HEK293 (cell line): ENCODE results near the gene PARD3B.

ENCODE experiments used
- CTCF ChIA-PET: fragments of 350-600 bp; formaldehyde crosslinking; extraction: SDS; loops from one replicate; lab custom pipeline; 2021; ENCODE audit warnings: antibody characterized with exemption; lab: Yijun Ruan, JAX
- POLR2A ChIA-PET: fragments of 300-600 bp; formaldehyde crosslinking; extraction: SDS; loops from one replicate; lab custom pipeline; 2020; ENCODE audit warnings: antibody characterized with exemption, inconsistent platforms; lab: Yijun Ruan, JAX
- H3K27ac ChIP-seq: fragments of 200-500 bp; sonication (Bioruptor generic); 2 replicates; pipeline ENCODE4 v1.5.1; 2014; ENCODE audit warnings: low read depth, low read length, control low read depth, inconsistent platforms; ENCODE audit errors: extremely low read depth
- H3K36me3 ChIP-seq, 2 experiments: fragments of 200-500 bp in 1 of 2; sonication (Bioruptor generic) in 1 of 2; 1 replicate in 1 of 2; 2 replicates in 1 of 2; pipeline ENCODE4 v1.5.1; 2014 to 2017; ENCODE audit warnings: inconsistent platforms in 2 of 2, low read length in 2 of 2; ENCODE audit not compliant: control insufficient read depth in 2 of 2, insufficient read depth in 1 of 2
- H3K4me1 ChIP-seq: fragments of 200-500 bp; sonication (Bioruptor generic); 2 replicates; pipeline ENCODE4 v1.5.1; 2014; ENCODE audit warnings: mild to moderate bottlenecking, low read length, inconsistent platforms; ENCODE audit not compliant: control insufficient read depth, insufficient read depth
- H3K4me3 ChIP-seq: 2 replicates; pipeline ENCODE4 v1.5.1; 2011; ENCODE audit warnings: low read depth, mild to moderate bottlenecking, control low read depth, low read length, moderate library complexity
- H3K9me3 ChIP-seq: fragments of 200-500 bp; sonication (Bioruptor generic); 2 replicates; pipeline ENCODE4 v1.5.1; 2014; ENCODE audit warnings: low read depth, low read length, inconsistent platforms; ENCODE audit not compliant: control insufficient read depth, insufficient read depth
- MEIS1 ChIP-seq: sonication (generic); formaldehyde crosslinking; IDR thresholded peaks from 2 replicates; pipeline ENCODE4 v1.8.1; 2022; ENCODE audit warnings: missing genetic modification reagents, mild to moderate bottlenecking, borderline replicate concordance
- PATZ1 ChIP-seq: fragments of 450-650 bp; formaldehyde crosslinking; IDR thresholded peaks from 2 replicates; pipeline ENCODE4 v1.5.1; 2016; ENCODE audit warnings: missing biosample characterization, missing genetic modification characterization
- YY1 ChIP-seq: fragments of 450-650 bp; formaldehyde crosslinking; IDR thresholded peaks from 2 replicates; pipeline ENCODE4 v1.5.1; 2018; ENCODE audit warnings: missing biosample characterization, missing genetic modification characterization
- ZBTB10 ChIP-seq: fragments of 450-650 bp; formaldehyde crosslinking; IDR thresholded peaks from 2 replicates; pipeline ENCODE4 v1.5.1; 2016; ENCODE audit warnings: missing biosample characterization, missing genetic modification characterization
- ZNF174 ChIP-seq: fragments of 450-650 bp; formaldehyde crosslinking; IDR thresholded peaks from 2 replicates; pipeline ENCODE4 v1.5.0; 2017; ENCODE audit warnings: missing biosample characterization, mild to moderate bottlenecking, missing genetic modification characterization
- ZNF2 ChIP-seq: fragments of 450-650 bp; formaldehyde crosslinking; IDR thresholded peaks from 2 replicates; pipeline ENCODE4 v1.5.1; 2016; ENCODE audit warnings: missing biosample characterization, missing genetic modification characterization
- ZNF292 ChIP-seq: fragments of 450-650 bp; formaldehyde crosslinking; IDR thresholded peaks from 2 replicates; pipeline ENCODE4 v1.5.1; 2016; ENCODE audit warnings: low read depth, missing biosample characterization, missing genetic modification characterization, borderline replicate concordance
- ZNF354C ChIP-seq: fragments of 450-650 bp; formaldehyde crosslinking; IDR thresholded peaks from 2 replicates; pipeline ENCODE4 v1.5.1; 2016; ENCODE audit warnings: missing biosample characterization, missing genetic modification characterization, low read depth, borderline replicate concordance
- ZNF660 ChIP-seq: fragments of 450-650 bp; IDR thresholded peaks from 2 replicates; pipeline ENCODE4 v1.5.1; 2018; ENCODE audit warnings: missing biosample characterization, mild to moderate bottlenecking, missing genetic modification characterization
- ZNF677 ChIP-seq: fragments of 450-650 bp; IDR thresholded peaks from 2 replicates; pipeline ENCODE4 v1.5.0; 2018; ENCODE audit warnings: missing biosample characterization, mild to moderate bottlenecking, missing genetic modification characterization, moderate library complexity
- TF ChIP-seq, protein P1 (sequence below): fragments of 450-650 bp; formaldehyde crosslinking; IDR thresholded peaks from 2 replicates; pipeline ENCODE4 v1.5.1; 2017; ENCODE audit warnings: missing biosample characterization, missing genetic modification characterization
- TF ChIP-seq, protein P2 (sequence below): IDR thresholded peaks from 2 replicates; pipeline ENCODE4 v1.6.1; 2011; ENCODE audit warnings: mild to moderate bottlenecking, low read depth, low read length, borderline replicate concordance

Gene PARD3B

GRCh38 chr2:204655101-204655500 lies 109.8 kb downstream of the PARD3B start:
- Histone ChIP-seq H3K4me1 (0 out of 2 replicates have a peak, but pooled peaks cover 2% of the 10 kb centered on the region), H3K27ac (no peak overlapping the region), H3K9me3 (no peaks in the 10 kb centered on the region), H3K36me3 (no peaks in the 10 kb centered on the region), H3K4me3 (no peak overlapping the region)
- ChIA-PET POLR2A (no interaction called here), CTCF (no interaction called here)
- TF ChIP-seq ZNF660 (tag by site-specific recombination) (no peak), ZNF354C (tag by site-specific recombination) (no peak), ZNF2 (no peak)

DNA sequence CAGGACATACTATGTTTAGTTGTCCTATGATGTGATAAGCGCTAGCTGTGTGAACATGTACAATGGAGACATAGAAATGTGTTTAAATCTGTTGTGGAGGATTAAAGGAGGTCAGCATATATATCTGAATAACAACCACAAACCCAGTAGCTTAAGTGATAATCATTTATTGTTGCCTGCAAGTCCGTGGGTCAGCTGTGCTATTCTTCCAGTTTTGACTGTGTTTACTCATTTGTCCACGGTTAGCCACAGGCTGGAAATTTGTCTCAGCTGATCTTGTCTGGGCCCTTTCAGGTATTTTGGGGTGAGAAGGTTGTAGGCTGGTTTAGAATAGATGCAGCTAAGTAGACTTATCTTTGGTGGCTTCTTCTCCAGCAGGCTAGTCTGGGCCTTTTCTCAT lies 110.4 kb downstream of the PARD3B start:
- Histone ChIP-seq H3K36me3 (no peaks in the 10 kb centered on the region), H3K27ac (no peak overlapping the region), H3K4me1 (0 out of 2 replicates have a peak, but pooled peaks cover 2% of the 10 kb centered on the region), H3K4me3 (no peak overlapping the region), H3K9me3 (no peaks in the 10 kb centered on the region)
- ChIA-PET POLR2A (no interaction called here), CTCF (no interaction called here)
- TF ChIP-seq ZNF677 (tag by site-specific recombination) (0 out of 2 replicates have a peak, but pooled peaks have one; percentile 37), ZNF174 (tag by site-specific recombination) (no peak)

DNA sequence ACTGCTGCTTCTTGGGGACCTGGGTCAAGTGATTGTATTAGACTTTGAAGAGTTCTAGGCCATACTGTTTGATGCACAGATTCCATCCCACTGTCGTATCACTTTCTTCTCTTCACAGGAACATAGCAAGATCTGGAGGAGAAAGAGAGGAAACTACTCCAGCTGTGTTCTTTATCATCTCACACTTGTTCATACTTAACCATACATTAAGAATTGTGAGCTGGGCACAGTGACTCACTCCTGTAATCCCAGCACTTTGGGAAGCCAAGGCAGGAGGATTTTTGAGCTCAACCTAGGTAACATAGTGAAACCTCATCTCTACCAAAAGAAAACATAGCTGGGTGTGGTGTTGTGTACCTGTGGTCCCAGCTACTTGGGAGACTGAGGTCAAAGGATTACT lies 111.7 kb downstream of the PARD3B start:
- no peaks in the 10 kb centered on the region for H3K36me3 ChIP-seq
- 0 out of 2 replicates have a peak, but pooled peaks cover 2% of the 10 kb centered on the region for H3K4me1 ChIP-seq
- no peaks in the 10 kb centered on the region for H3K9me3 ChIP-seq
- POLR2A ChIA-PET = no interaction called here
- H3K4me3 ChIP-seq = no peak overlapping the region
- TF ChIP-seq, protein P1, sequence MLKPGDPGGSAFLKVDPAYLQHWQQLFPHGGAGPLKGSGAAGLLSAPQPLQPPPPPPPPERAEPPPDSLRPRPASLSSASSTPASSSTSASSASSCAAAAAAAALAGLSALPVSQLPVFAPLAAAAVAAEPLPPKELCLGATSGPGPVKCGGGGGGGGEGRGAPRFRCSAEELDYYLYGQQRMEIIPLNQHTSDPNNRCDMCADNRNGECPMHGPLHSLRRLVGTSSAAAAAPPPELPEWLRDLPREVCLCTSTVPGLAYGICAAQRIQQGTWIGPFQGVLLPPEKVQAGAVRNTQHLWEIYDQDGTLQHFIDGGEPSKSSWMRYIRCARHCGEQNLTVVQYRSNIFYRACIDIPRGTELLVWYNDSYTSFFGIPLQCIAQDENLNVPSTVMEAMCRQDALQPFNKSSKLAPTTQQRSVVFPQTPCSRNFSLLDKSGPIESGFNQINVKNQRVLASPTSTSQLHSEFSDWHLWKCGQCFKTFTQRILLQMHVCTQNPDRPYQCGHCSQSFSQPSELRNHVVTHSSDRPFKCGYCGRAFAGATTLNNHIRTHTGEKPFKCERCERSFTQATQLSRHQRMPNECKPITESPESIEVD = no peak
- no peak for TF ChIP-seq MEIS1 (CRISPR knock-in tag)
- TF ChIP-seq YY1 (tag by site-specific recombination) = no peak
- no peak for TF ChIP-seq ZBTB10 (tag by site-specific recombination)
- H3K27ac ChIP-seq = no peak overlapping the region
- CTCF ChIA-PET = interaction anchor here (0.6 to 0.7 kb wide), 2 partner anchors 42 to 52 kb away, joined by 3 read pairs; no protein-coding TSS in a partner anchor

DNA sequence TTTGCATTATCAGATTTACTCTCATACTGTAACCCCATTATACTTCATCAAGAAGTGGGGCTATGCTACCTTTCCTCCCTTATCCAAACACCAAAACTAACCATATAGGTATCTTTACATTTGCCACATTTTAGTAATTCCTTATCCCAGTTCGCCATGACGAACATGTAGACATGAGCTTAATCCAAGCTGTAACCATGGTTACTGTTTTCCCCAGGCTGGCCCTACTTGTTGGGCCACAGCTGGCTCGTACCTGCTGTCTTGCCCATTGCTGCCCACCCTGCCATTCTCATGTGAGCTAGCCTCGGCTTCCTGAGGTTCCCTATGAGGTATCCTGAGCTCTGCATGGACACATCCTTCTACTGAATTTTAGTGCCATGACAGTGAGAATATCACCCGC lies 117.7 kb downstream of the PARD3B start:
- ChIA-PET POLR2A (no interaction called here), CTCF (interaction anchor here (0.6 kb wide), 1 partner anchor 1223 kb away, joined by 3 read pairs; no protein-coding TSS in a partner anchor)
- Histone ChIP-seq H3K27ac (no peak overlapping the region), H3K9me3 (no peaks in the 10 kb centered on the region), H3K4me1 (0 out of 2 replicates have a peak, but pooled peaks cover 2% of the 10 kb centered on the region), H3K4me3 (no peak overlapping the region), H3K36me3 (no peaks in the 10 kb centered on the region)
- TF ChIP-seq ZNF292 (tag by site-specific recombination) = no peak
- TF ChIP-seq PATZ1 (tag by site-specific recombination) = no peak
- TF ChIP-seq, protein P2, sequence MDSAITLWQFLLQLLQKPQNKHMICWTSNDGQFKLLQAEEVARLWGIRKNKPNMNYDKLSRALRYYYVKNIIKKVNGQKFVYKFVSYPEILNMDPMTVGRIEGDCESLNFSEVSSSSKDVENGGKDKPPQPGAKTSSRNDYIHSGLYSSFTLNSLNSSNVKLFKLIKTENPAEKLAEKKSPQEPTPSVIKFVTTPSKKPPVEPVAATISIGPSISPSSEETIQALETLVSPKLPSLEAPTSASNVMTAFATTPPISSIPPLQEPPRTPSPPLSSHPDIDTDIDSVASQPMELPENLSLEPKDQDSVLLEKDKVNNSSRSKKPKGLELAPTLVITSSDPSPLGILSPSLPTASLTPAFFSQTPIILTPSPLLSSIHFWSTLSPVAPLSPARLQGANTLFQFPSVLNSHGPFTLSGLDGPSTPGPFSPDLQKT = no peak
